HL-60 (cell line): ENCODE data around the gene AGAP1.

Experiments used
- DNase-seq, 2 experiments: peaks; one replicate each; pipeline ENCODE4 v3.0.0-alpha.2; 2010 to 2020; ENCODE audit warnings: low read depth in 1 of 2, low spot score in 1 of 2
- H3K27ac ChIP-seq: fragments of 250-450 bp; sonication (Bioruptor Pico); replicated peaks from 2 replicates; pipeline ENCODE4 v1.5.1; 2020; ENCODE audit warnings: mild to moderate bottlenecking, moderate library complexity
- H3K27me3 ChIP-seq: fragments of 250-450 bp; sonication (Bioruptor Pico); 2 replicates; pipeline ENCODE4 v1.5.1; 2021; ENCODE audit warnings: mild to moderate bottlenecking, moderate library complexity; ENCODE audit not compliant: insufficient read depth, poor library complexity, severe bottlenecking
- H3K4me3 ChIP-seq: replicated peaks from 2 replicates; pipeline ENCODE4 v1.5.1; 2011; ENCODE audit warnings: mild to moderate bottlenecking, control low read depth, low read length; ENCODE audit not compliant: insufficient read depth
- CTCF ChIP-seq: IDR thresholded peaks from one replicate; pipeline ENCODE4 v1.5.1; 2011; ENCODE audit warnings: low read length, control low read depth, inconsistent platforms; ENCODE audit not compliant: insufficient read depth
- GABPA ChIP-seq: IDR thresholded peaks from 2 replicates; pipeline ENCODE4 v1.6.1; 2012; ENCODE audit warnings: low read depth
- POLR2AphosphoS5 ChIP-seq: IDR thresholded peaks from 2 replicates; pipeline ENCODE4 v1.6.1; 2012; ENCODE audit warnings: low read depth
- REST ChIP-seq: IDR thresholded peaks from 2 replicates; pipeline ENCODE4 v1.6.1; 2012; ENCODE audit warnings: low read depth; ENCODE audit not compliant: insufficient replicate concordance
- SPI1 ChIP-seq: IDR thresholded peaks from 2 replicates; pipeline ENCODE4 v1.6.1; 2012; ENCODE audit warnings: low read depth, mild to moderate bottlenecking, borderline replicate concordance

AGAP1 gene

GRCh38 chr2:235883675-235884074, 389.8 kb downstream of the AGAP1 start:
- no peak for TF ChIP-seq SPI1
- TF ChIP-seq GABPA = no peak
- no peak for TF ChIP-seq CTCF
- TF ChIP-seq REST = no peak
- TF ChIP-seq POLR2AphosphoS5 = no peak
- Histone ChIP-seq H3K27me3 (no peaks in the 10 kb centered on the region), H3K27ac (no peak overlapping the region), H3K4me3 (no peak overlapping the region)
- no peak for DNase-seq

GRCh38 chr2:235889302-235889630, 395.4 kb downstream of the AGAP1 start:
- no peak for DNase-seq
- Histone ChIP-seq H3K27me3 (no peaks in the 10 kb centered on the region), H3K4me3 (no peak overlapping the region), H3K27ac (no peak overlapping the region)
- TF ChIP-seq GABPA = no peak
- no peak for TF ChIP-seq CTCF
- no peak for TF ChIP-seq REST
- no peak for TF ChIP-seq POLR2AphosphoS5
- no peak for TF ChIP-seq SPI1

- H3K27ac ChIP-seq = no peak overlapping the region
- no peak for TF ChIP-seq CTCF
- no peak for TF ChIP-seq POLR2AphosphoS5
- no peak overlapping the region for H3K4me3 ChIP-seq
- H3K27me3 ChIP-seq = no peaks in the 10 kb centered on the region
- no peak for DNase-seq
These were observed 399.4 kb downstream of the AGAP1 start for GRCh38 chr2:235893129-235893698.

DNA sequence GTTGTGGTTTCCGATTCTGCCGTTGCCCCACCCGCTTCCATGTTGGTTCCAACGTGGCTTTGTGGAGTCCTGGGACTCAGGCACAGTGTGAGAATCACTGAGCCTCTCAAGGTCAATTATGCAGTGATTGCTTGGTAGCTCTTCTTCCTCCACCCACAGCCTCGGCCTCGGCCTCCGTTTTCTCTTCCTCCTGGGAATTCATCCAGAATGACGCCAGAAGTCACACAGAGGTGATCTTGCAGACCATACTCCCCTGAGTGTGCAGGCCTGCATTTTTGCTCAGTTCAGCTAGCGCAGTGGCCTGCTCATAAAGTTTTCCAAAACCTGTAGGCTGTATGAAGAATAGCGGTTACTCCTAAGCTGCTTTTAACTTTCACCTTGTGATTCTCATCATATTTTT, 401.0 kb downstream of the AGAP1 start:
- Histone ChIP-seq H3K27ac (no peak overlapping the region), H3K4me3 (no peak overlapping the region), H3K27me3 (no peaks in the 10 kb centered on the region)
- DNase-seq = no peak
- TF ChIP-seq SPI1 = no peak
- TF ChIP-seq GABPA = no peak
- TF ChIP-seq REST = no peak
- TF ChIP-seq CTCF = no peak
- TF ChIP-seq POLR2AphosphoS5 = no peak
